Vagina (tissue), 2 donors: Measurements from ENCODE around the gene RAPGEF3. TPM values are rescaled to one million over a fixed set of nuclear protein-coding genes. Genes with fewer than 3 reads are reported as not detected.

Source experiments
- DNase-seq, 2 donors: peaks; one replicate each; pipeline ENCODE4 v3.0.0-alpha.2; 2017; ENCODE audit errors: extremely low spot score in 2 of 2
- H3K27ac ChIP-seq: fragments of 200-600 bp; sonication (generic); one replicate; pipeline ENCODE4 v1.5.1; 2019
- H3K27me3 ChIP-seq: fragments of 200-600 bp; sonication (generic); one replicate; pipeline ENCODE4 v1.5.1; 2019
- H3K36me3 ChIP-seq, 2 donors: fragments of 200-600 bp; sonication (generic); one replicate each; pipeline ENCODE4 v1.5.1; 2017 to 2019
- H3K4me1 ChIP-seq: fragments of 200-600 bp; sonication (generic); one replicate; pipeline ENCODE4 v1.5.1; 2019
- H3K4me3 ChIP-seq, 2 donors: fragments of 200-600 bp; sonication (generic); 1 replicate in 1 of 2; 2 replicates in 1 of 2; pipeline ENCODE4 v1.5.1; 2016 to 2019
- H3K9me3 ChIP-seq: fragments of 200-600 bp; sonication (generic); one replicate; pipeline ENCODE4 v1.5.1; 2019
- CTCF ChIP-seq, 3 experiments: fragments of 450-650 bp in 2 of 3; fragments of 200-600 bp in 1 of 3; sonication (generic) in 1 of 3; IDR thresholded peaks; one replicate each; pipeline ENCODE4 v1.5.1; 2017 to 2019; ENCODE audit warnings: antibody characterized with exemption in 3 of 3, mild to moderate bottlenecking in 2 of 3, moderate library complexity in 2 of 3
- POLR2A ChIP-seq, 2 donors: fragments of 450-650 bp; IDR thresholded peaks; one replicate each; pipeline ENCODE4 v1.6.1; 2017; ENCODE audit warnings: antibody characterized with exemption in 2 of 2, mild to moderate bottlenecking in 2 of 2, moderate library complexity in 2 of 2
- POLR2AphosphoS5 ChIP-seq, 2 donors: sonication (generic); formaldehyde crosslinking; IDR thresholded peaks; one replicate each; pipeline ENCODE4 v1.9.0; 2017; ENCODE audit warnings: antibody characterized with exemption in 2 of 2, mild to moderate bottlenecking in 2 of 2, low read depth in 1 of 2; ENCODE audit not compliant: insufficient read depth in 1 of 2
- intact Hi-C: fragments of 100-400 bp; cut with DNase I; formaldehyde crosslinking; loops from one replicate; pipeline ENCODE4 v1.15.1; 2023
- total RNA-seq: library from RNA; depleted of rRNA; stranded (reverse); fragments of >200 nt; gene quantifications from one replicate; pipeline ENCODE4 v1.2.3, GENCODE V29; 2016

The RAPGEF3 gene
- total RNA-seq, 1 donor from 2014 or later = 52.3 TPM

- no peak for TF ChIP-seq POLR2AphosphoS5 (IDR thresholded peaks at IDR 0.05; ENCODE audit: insufficient read depth in 1 of 2, low read depth in 1 of 2)
- no peak for TF ChIP-seq POLR2A (IDR thresholded peaks at IDR 0.05)
- no peak for TF ChIP-seq CTCF (IDR thresholded peaks at IDR 0.05)
- H3K9me3 ChIP-seq = no peaks in the 10 kb centered on the region
- DNase-seq = no peak
- no peak overlapping the region for H3K27ac ChIP-seq
- H3K4me3 ChIP-seq = no peak overlapping the region
- H3K4me1 ChIP-seq = peaks cover 26% of the 10 kb centered on the region
- no peaks in the 10 kb centered on the region for H3K27me3 ChIP-seq
- no peaks in the 10 kb centered on the region for H3K36me3 ChIP-seq
- intact Hi-C loops = no loop called here
Measured at GRCh38 chr12:47700263-47700662, 58.4 kb downstream of the RAPGEF3 start.

GRCh38 chr12:47698631-47699030 is 60.0 kb downstream of the RAPGEF3 start:
- DNase-seq = no peak
- H3K4me3 ChIP-seq = no peak overlapping the region
- no peak overlapping the region for H3K27ac ChIP-seq
- no peaks in the 10 kb centered on the region for H3K9me3 ChIP-seq
- intact Hi-C loops = no loop called here
- TF ChIP-seq CTCF (IDR thresholded peaks at IDR 0.05) = no peak
- no peak for TF ChIP-seq POLR2A (IDR thresholded peaks at IDR 0.05)
- no peak for TF ChIP-seq POLR2AphosphoS5 (IDR thresholded peaks at IDR 0.05; ENCODE audit: insufficient read depth in 1 of 2, low read depth in 1 of 2)
- peaks cover 10% of the 10 kb centered on the region for H3K4me1 ChIP-seq
- no peaks in the 10 kb centered on the region for H3K27me3 ChIP-seq
- H3K36me3 ChIP-seq = peaks cover 0 to 12% of the 10 kb centered on the region in 2 donors

- H3K4me1 ChIP-seq = peaks cover 4% of the 10 kb centered on the region
Measured at GRCh38 chr12:47698055-47698454, 60.6 kb downstream of the RAPGEF3 start.

GRCh38 chr12:47689215-47689614 is 69.5 kb downstream of the RAPGEF3 start:
- no peaks in the 10 kb centered on the region for H3K4me1 ChIP-seq
- DNase-seq = no peak
- no peaks in the 10 kb centered on the region for H3K9me3 ChIP-seq
- H3K36me3 ChIP-seq = peaks cover 0 to 34% of the 10 kb centered on the region in 2 donors
- TF ChIP-seq POLR2A (IDR thresholded peaks at IDR 0.05) (no peak), POLR2AphosphoS5 (IDR thresholded peaks at IDR 0.05; ENCODE audit: insufficient read depth in 1 of 2, low read depth in 1 of 2) (no peak), CTCF (IDR thresholded peaks at IDR 0.05) (no peak)
- H3K4me3 ChIP-seq = no peak overlapping the region
- no peaks in the 10 kb centered on the region for H3K27me3 ChIP-seq
- no peak overlapping the region for H3K27ac ChIP-seq
- intact Hi-C loops = no loop called here

More at GRCh38 chr12:47698055-47698454, 60.6 kb downstream of the RAPGEF3 start:
- no peak overlapping the region for H3K27ac ChIP-seq
- H3K36me3 ChIP-seq = peaks cover 0 to 12% of the 10 kb centered on the region in 2 donors
- no peak for DNase-seq
- no peaks in the 10 kb centered on the region for H3K9me3 ChIP-seq
- no peak overlapping the region for H3K4me3 ChIP-seq
- no peaks in the 10 kb centered on the region for H3K27me3 ChIP-seq
- TF ChIP-seq POLR2A (IDR thresholded peaks at IDR 0.05) (no peak), CTCF (IDR thresholded peaks at IDR 0.05) (no peak), POLR2AphosphoS5 (IDR thresholded peaks at IDR 0.05; ENCODE audit: insufficient read depth in 1 of 2, low read depth in 1 of 2) (no peak)
- intact Hi-C loops = no loop called here

GRCh38 chr12:47687636-47688035 is 71.0 kb downstream of the RAPGEF3 start:
- no peak for DNase-seq
- H3K36me3 ChIP-seq = peaks cover 0 to 30% of the 10 kb centered on the region in 2 donors
- H3K4me3 ChIP-seq = no peak overlapping the region
- no peaks in the 10 kb centered on the region for H3K27me3 ChIP-seq
- intact Hi-C loops = no loop called here
- H3K27ac ChIP-seq = no peak overlapping the region
- TF ChIP-seq CTCF (IDR thresholded peaks at IDR 0.05) = no peak
- TF ChIP-seq POLR2A (IDR thresholded peaks at IDR 0.05) = no peak
- no peak for TF ChIP-seq POLR2AphosphoS5 (IDR thresholded peaks at IDR 0.05; ENCODE audit: insufficient read depth in 1 of 2, low read depth in 1 of 2)
- H3K4me1 ChIP-seq = no peaks in the 10 kb centered on the region
- H3K9me3 ChIP-seq = no peaks in the 10 kb centered on the region
